H1 (cell line): ENCODE results near the gene TBC1D10A.
A peak's percentile ranks its signal among the peaks of the same experiment; 100 is the strongest.

Experiments used
- BRCA1 ChIP-seq: IDR thresholded peaks from 2 replicates; pipeline ENCODE4 v1.6.1; 2012; ENCODE audit warnings: low read depth, low read length, improper control_type of control experiment
- CTCF ChIP-seq, 3 experiments: IDR thresholded peaks; 1 replicate in 2 of 3; 2 replicates in 1 of 3; pipeline versions ENCODE4 v1.5.1 to v1.6.1; 2011; ENCODE audit warnings: low read length in 3 of 3, mild to moderate bottlenecking in 3 of 3, inconsistent platforms in 2 of 3, low read depth in 1 of 3, moderate library complexity in 1 of 3; ENCODE audit not compliant: insufficient read depth in 1 of 3; ENCODE audit errors: control extremely low read depth in 1 of 3
- EP300 ChIP-seq, 2 experiments: IDR thresholded peaks; 1 replicate in 1 of 2; 2 replicates in 1 of 2; pipeline ENCODE4 v1.6.1; 2011 to 2012; ENCODE audit warnings: low read depth in 2 of 2, low read length in 2 of 2, mild to moderate bottlenecking in 2 of 2, borderline replicate concordance in 1 of 2, inconsistent platforms in 1 of 2, moderate library complexity in 1 of 2
- EZH2 ChIP-seq: fragments of 200-600 bp; sonication (generic); IDR thresholded peaks from 2 replicates; pipeline ENCODE4 v1.7.1; 2012; ENCODE audit warnings: low read depth, mild to moderate bottlenecking, moderate library complexity, low read length, inconsistent platforms; ENCODE audit not compliant: severe bottlenecking
- GABPA ChIP-seq: IDR thresholded peaks from 2 replicates; pipeline ENCODE4 v1.6.1; 2011; ENCODE audit warnings: mild to moderate bottlenecking, low read length, moderate library complexity, borderline replicate concordance; ENCODE audit not compliant: insufficient read depth
- KDM1A ChIP-seq: fragments of 200-600, 300-600 bp; sonication (generic); IDR thresholded peaks from 2 replicates; pipeline ENCODE4 v1.7.1; 2016; ENCODE audit warnings: mild to moderate bottlenecking, low read length, borderline replicate concordance
- YY1 ChIP-seq: IDR thresholded peaks from 2 replicates; pipeline ENCODE4 v1.6.1; 2011; ENCODE audit warnings: low read depth, mild to moderate bottlenecking, low read length

DNA sequence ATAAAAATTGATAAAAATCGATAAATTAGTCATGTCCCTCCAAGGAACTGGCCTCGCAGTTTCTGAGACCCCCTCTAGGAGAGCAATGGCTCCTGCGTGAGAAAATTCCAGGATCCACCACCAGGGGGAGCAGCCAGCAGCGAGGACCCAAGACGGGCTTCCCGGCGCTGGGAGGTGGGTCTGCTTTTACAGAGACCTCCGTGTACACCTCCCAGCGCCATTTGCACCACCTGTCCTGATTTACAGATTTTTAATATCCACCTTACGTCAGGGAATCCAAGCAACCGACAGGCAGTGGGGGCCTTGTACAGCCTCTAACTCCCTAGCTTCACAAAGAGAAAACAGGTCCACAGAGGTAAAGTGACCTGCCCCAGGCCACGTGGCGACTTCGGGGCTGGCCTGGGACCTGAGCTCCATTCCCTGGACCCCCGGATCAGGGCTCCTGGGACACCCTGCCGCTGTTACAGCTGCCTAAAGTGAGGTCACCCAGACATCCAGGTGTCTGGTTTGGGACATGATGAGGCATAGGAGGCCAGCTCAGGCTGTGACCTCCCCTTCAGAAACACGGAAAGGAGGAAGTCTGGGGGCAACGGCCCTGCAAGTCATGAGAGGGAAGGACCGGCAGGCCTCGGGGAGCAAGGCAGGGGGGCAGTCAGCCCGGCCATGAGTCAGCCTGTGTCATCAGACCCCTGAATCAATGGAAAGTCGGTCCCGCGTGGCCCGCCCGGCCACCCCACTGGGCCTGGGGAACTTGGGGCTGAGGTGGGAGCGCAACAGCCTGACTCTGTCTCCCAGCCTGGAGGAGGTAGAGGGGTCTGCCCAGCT, 63.6 kb downstream of the TBC1D10A start:
- peak; percentile 88 for TF ChIP-seq YY1
- no peak for TF ChIP-seq BRCA1
- no peak for TF ChIP-seq GABPA
- no peak for TF ChIP-seq EP300 (IDR thresholded peaks at IDR 0.05; ENCODE audit: borderline replicate concordance in 1 of 2, low read depth in 2 of 2, low read length in 2 of 2)
- TF ChIP-seq EZH2, result no peak
- TF ChIP-seq KDM1A, result no peak
- peak; percentile 85 to 99 (median 90) for TF ChIP-seq CTCF (IDR thresholded peaks at IDR 0.05; ENCODE audit: control extremely low read depth in 1 of 3, insufficient read depth in 1 of 3, low read depth in 1 of 3, low read length in 3 of 3)
